IMR-90 (cell line): Measurements from ENCODE around the gene BAIAP2L1. TPM values are rescaled to one million over a fixed set of nuclear protein-coding genes. Genes with fewer than 3 reads are reported as not detected.
"Not testable (repeated sequence)": the region's sequence is repeated elsewhere in the genome, so short reads cannot be mapped to it uniquely, and the experiment has no call there.

ENCODE experiments used
- ATAC-seq: fragments of 200-7000 bp; cut with Tn5 transposase; 2 replicates; pipeline ENCODE4 v1.9.1; 2020; ENCODE audit warnings: low read depth, mild to moderate bottlenecking, moderate library complexity
- BruUV-seq: library from RNA; stranded (reverse); fragments of 400-500 nt; replicated peaks from 2 replicates; lab custom pipeline; 2021; lab: Mats Ljungman, UMichigan
- CTCF ChIA-PET: fragments of 300-600 bp; formaldehyde crosslinking; extraction: SDS; loops from one replicate; lab custom pipeline; 2021; ENCODE audit warnings: antibody characterized with exemption; lab: Yijun Ruan, JAX
- POLR2A ChIA-PET: fragments of 300-600 bp; sonication (Branson Sonifier 250); formaldehyde crosslinking; loops from one replicate; lab custom pipeline; 2022; ENCODE audit warnings: antibody characterized with exemption; ENCODE audit not compliant: unreplicated experiment; lab: Charles Lee
- DNase-seq: peaks from one replicate; pipeline ENCODE4 v3.0.0; 2013
- H2AFZ ChIP-seq: replicated peaks from 2 replicates; pipeline ENCODE3; 2013; ENCODE audit warnings: low read length, mild to moderate bottlenecking; ENCODE audit not compliant: poor library complexity
- H2AK5ac ChIP-seq: 2 replicates; pipeline ENCODE4 v1.6.1; 2013; ENCODE audit warnings: low read depth, low read length, inconsistent platforms
- H2AK9ac ChIP-seq: replicated peaks from 2 replicates; pipeline ENCODE3; 2013; ENCODE audit warnings: mild to moderate bottlenecking, low read depth, low read length, moderate library complexity; ENCODE audit not compliant: poor library complexity
- H2BK120ac ChIP-seq: 2 replicates; pipeline ENCODE4 v1.6.1; 2013; ENCODE audit warnings: low read depth, low read length, inconsistent platforms
- H2BK15ac ChIP-seq: 3 replicates; pipeline ENCODE4 v1.6.1; 2013; ENCODE audit warnings: low read depth, low read length, inconsistent platforms
- H2BK20ac ChIP-seq: 2 replicates; pipeline ENCODE4 v1.6.1; 2013; ENCODE audit warnings: low read depth, mild to moderate bottlenecking, inconsistent platforms, low read length, moderate library complexity
- H2BK5ac ChIP-seq: 2 replicates; pipeline ENCODE4 v1.6.1; 2013; ENCODE audit warnings: mild to moderate bottlenecking, low read depth, low read length, inconsistent platforms; ENCODE audit not compliant: poor library complexity, severe bottlenecking
- H3K14ac ChIP-seq: replicated peaks from 2 replicates; pipeline ENCODE4 v1.6.1; 2013; ENCODE audit warnings: low read depth, low read length, inconsistent platforms
- H3K18ac ChIP-seq: 2 replicates; pipeline ENCODE4 v1.6.1; 2013; ENCODE audit warnings: low read depth, low read length, control low read depth
- H3K23ac ChIP-seq: 2 replicates; pipeline ENCODE4 v1.6.1; 2013; ENCODE audit warnings: low read depth, low read length, inconsistent platforms
- H3K27ac ChIP-seq: 2 replicates; pipeline ENCODE4 v1.5.1; 2013; ENCODE audit warnings: mild to moderate bottlenecking, control low read depth, low read length; ENCODE audit not compliant: insufficient read depth
- H3K27me3 ChIP-seq: 2 replicates; pipeline ENCODE4 v1.6.1; 2013; ENCODE audit warnings: low read length; ENCODE audit not compliant: control insufficient read depth, insufficient read depth
- H3K36me3 ChIP-seq: 2 replicates; pipeline ENCODE4 v1.6.1; 2013; ENCODE audit warnings: low read length, mixed read lengths; ENCODE audit not compliant: control insufficient read depth, insufficient read depth
- H3K4ac ChIP-seq: 2 replicates; pipeline ENCODE4 v1.6.1; 2013; ENCODE audit warnings: low read depth, low read length, inconsistent platforms
- H3K4me1 ChIP-seq: 2 replicates; pipeline ENCODE4 v1.6.1; 2013; ENCODE audit warnings: low read length, mixed read lengths; ENCODE audit not compliant: control insufficient read depth, insufficient read depth
- H3K4me2 ChIP-seq: 2 replicates; pipeline ENCODE4 v1.6.1; 2013; ENCODE audit warnings: low read depth, mild to moderate bottlenecking, control low read depth, low read length, moderate library complexity
- H3K4me3 ChIP-seq: 2 replicates; pipeline ENCODE4 v1.5.1; 2013; ENCODE audit warnings: low read depth, mild to moderate bottlenecking, control low read depth, low read length, moderate library complexity; ENCODE audit not compliant: insufficient read depth
- H3K56ac ChIP-seq: 2 replicates; pipeline ENCODE4 v1.6.1; 2013; ENCODE audit warnings: low read length, inconsistent platforms; ENCODE audit not compliant: insufficient read depth; ENCODE audit errors: extremely low read depth
- H3K79me1 ChIP-seq, 2 experiments: 2 replicates each; pipeline ENCODE4 v1.6.1; 2013; ENCODE audit warnings: low read length in 2 of 2, inconsistent platforms in 1 of 2, low read depth in 1 of 2
- H3K9ac ChIP-seq: 2 replicates; pipeline ENCODE4 v1.6.1; 2013; ENCODE audit warnings: low read depth, low read length, control low read depth
- H3K9me1 ChIP-seq: 2 replicates; pipeline ENCODE4 v1.6.1; 2013; ENCODE audit warnings: low read length, inconsistent platforms; ENCODE audit not compliant: insufficient read depth
- H3K9me3 ChIP-seq: 2 replicates; pipeline ENCODE4 v1.6.1; 2013; ENCODE audit warnings: low read length; ENCODE audit not compliant: control insufficient read depth, insufficient read depth
- H4K20me1 ChIP-seq: 2 replicates; pipeline ENCODE4 v1.6.1; 2013; ENCODE audit warnings: low read length, inconsistent platforms; ENCODE audit not compliant: insufficient read depth
- H4K5ac ChIP-seq: 2 replicates; pipeline ENCODE4 v1.6.1; 2013; ENCODE audit warnings: mild to moderate bottlenecking, low read depth, low read length, control low read depth
- H4K8ac ChIP-seq, 2 experiments: 2 replicates each; pipeline ENCODE4 v1.6.1; 2013; ENCODE audit warnings: low read depth in 2 of 2, low read length in 2 of 2, control low read depth in 1 of 2, inconsistent platforms in 1 of 2
- H4K91ac ChIP-seq: 2 replicates; pipeline ENCODE4 v1.6.1; 2013; ENCODE audit warnings: low read depth, low read length, inconsistent platforms; ENCODE audit not compliant: insufficient read depth
- WGBS, 2 experiments: methylation state at CpG; one replicate each; pipeline versions ENCODE4 v1.1.5 to v1.1.7; 2013; ENCODE audit warnings: missing lambda C conversion rate in 2 of 2; ENCODE audit not compliant: insufficient read length in 1 of 2; ENCODE audit errors: extremely low coverage in 2 of 2; 5-methylcytosine and 5-hydroxymethylcytosine counted together
- dilution Hi-C: fragments of 300-500 bp; cut with HindIII; formaldehyde crosslinking; loops from one replicate; pipeline ENCODE4 v1.14.3; 2018; ENCODE audit warnings: low sequenced_read_pairs; ENCODE audit not compliant: unreplicated experiment
- in situ Hi-C: fragments of 300-500 bp; cut with MboI; formaldehyde crosslinking; loops from 3 replicates; pipeline ENCODE4 v1.14.3; 2019; ENCODE audit warnings: low sequenced_read_pairs, inconsistent platforms, mixed read lengths
- intact Hi-C: fragments of 100-400 bp; cut with micrococcal nuclease; formaldehyde crosslinking; loops from 2 replicates; pipeline ENCODE4 v1.10.0; 2022
- polyA plus RNA-seq, 3 experiments: library from polyadenylated mRNA; depleted of rRNA; stranded (reverse); fragments of >200 nt; gene quantifications; 2 replicates each; pipeline ENCODE4 v1.2.3, GENCODE V29; 2012; ENCODE audit warnings: low replicate concordance in 1 of 3
- total RNA-seq: library from RNA; depleted of rRNA; stranded (reverse); fragments of >200 nt; gene quantifications from 2 replicates; pipeline ENCODE4 v1.2.3, GENCODE V29; 2012

The BAIAP2L1 gene
- total and polyA plus RNA-seq, 2 of the 4 experiments (the other 2 are of a cell fraction), result 2.2 to 6.0 TPM

DNA sequence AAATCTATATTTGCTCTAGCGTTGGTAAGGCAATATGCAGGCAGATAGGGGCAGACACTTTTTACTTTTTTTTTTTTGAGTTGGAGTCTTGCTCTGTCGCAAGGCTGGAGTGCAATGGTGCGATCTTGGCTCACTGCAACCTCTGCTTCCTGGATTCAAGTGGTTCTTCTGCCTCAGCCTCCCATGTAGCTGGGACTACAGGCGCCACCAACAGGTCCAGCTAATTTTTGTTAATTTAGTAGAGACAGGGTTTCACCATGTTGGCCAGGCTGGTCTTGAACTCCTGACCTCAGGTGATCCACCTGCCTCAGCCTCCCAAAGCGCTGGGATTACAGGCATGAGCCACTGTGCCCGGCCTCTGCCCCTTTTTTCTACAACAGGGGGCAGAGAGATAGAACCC is 12.8 kb upstream of the BAIAP2L1 start:
- H3K27ac ChIP-seq, dilution Hi-C loops, H3K23ac ChIP-seq, H3K4me3 ChIP-seq, intact Hi-C loops, BruUV-seq, POLR2A ChIA-PET, DNase-seq, H2BK20ac ChIP-seq, H2BK15ac ChIP-seq, H3K27me3 ChIP-seq, H3K4ac ChIP-seq, H2AK9ac ChIP-seq, H2AFZ ChIP-seq, H3K36me3 ChIP-seq, H3K14ac ChIP-seq, H3K9ac ChIP-seq, H3K4me2 ChIP-seq, H4K5ac ChIP-seq, H4K91ac ChIP-seq, H4K8ac ChIP-seq, H2BK120ac ChIP-seq, ATAC-seq, H3K18ac ChIP-seq, H2BK5ac ChIP-seq, H3K56ac ChIP-seq, H2AK5ac ChIP-seq, H4K20me1 ChIP-seq, H3K9me3 ChIP-seq, in situ Hi-C loops, H3K79me1 ChIP-seq, H3K4me1 ChIP-seq: not testable (repeated sequence)
- CTCF ChIA-PET, result interaction anchor here (0.6 kb wide), 1 partner anchor 292 kb away, joined by 3 read pairs; no protein-coding TSS in a partner anchor
- peaks cover 11% of the 10 kb centered on the region; the same call in 1 of the 2 replicates for H3K9me1 ChIP-seq
- 80% methylated on average over 1 of the region's 6 CpGs; no CpG with 5 or more reads in 1 of the 2 experiments for WGBS, 2 experiments
